ENCODE data around the gene GLRX3.

Gene GLRX3

GRCh38 chr10:130141038-130141437 lies 4.8 kb downstream of the GLRX3 start:
- TF ChIP-seq REST (IDR thresholded peaks at IDR 0.05; ENCODE audit: insufficient read depth in 1 of 2, low read depth in 2 of 2, low read length in 2 of 2) (no peak), FOXP2 (optimal IDR thresholded peaks at IDR 0.05; ENCODE audit: borderline replicate concordance, extremely low read depth, extremely low read length, insufficient read depth) (no peak), TAF1 (IDR thresholded peaks at IDR 0.05; ENCODE audit: borderline replicate concordance, insufficient read depth, low read length) (no peak), POLR2AphosphoS5 (IDR thresholded peaks at IDR 0.05; ENCODE audit: low read depth, low read length) (no peak), SIN3A (IDR thresholded peaks at IDR 0.05; ENCODE audit: borderline replicate concordance, insufficient read depth, low read length) (no peak)

DNA sequence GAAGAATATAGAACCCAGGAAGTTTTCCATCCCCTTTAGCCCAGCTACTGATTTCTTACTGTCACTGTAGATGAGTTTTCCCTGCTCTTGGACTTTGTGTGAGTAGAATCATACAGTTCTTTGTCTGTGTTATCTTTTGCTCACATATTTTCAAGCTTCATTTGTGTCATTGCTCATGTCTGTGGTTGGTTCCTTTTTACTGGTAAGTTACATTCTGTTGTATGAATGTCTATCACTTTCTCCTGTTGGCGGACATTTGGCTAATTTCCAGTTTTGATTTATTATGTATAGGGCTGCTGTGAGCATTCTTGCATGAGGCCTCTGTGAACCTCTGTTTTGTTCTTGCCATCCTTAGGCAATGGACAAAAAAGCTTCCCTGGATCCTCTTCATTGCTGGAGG lies 5.3 kb downstream of the GLRX3 start:
- TF ChIP-seq POLR2AphosphoS5 (IDR thresholded peaks at IDR 0.05; ENCODE audit: low read depth, low read length) (no peak), TAF1 (IDR thresholded peaks at IDR 0.05; ENCODE audit: borderline replicate concordance, insufficient read depth, low read length) (no peak), SIN3A (IDR thresholded peaks at IDR 0.05; ENCODE audit: borderline replicate concordance, insufficient read depth, low read length) (no peak), FOXP2 (optimal IDR thresholded peaks at IDR 0.05; ENCODE audit: borderline replicate concordance, extremely low read depth, extremely low read length, insufficient read depth) (no peak), REST (IDR thresholded peaks at IDR 0.05; ENCODE audit: insufficient read depth in 1 of 2, low read depth in 2 of 2, low read length in 2 of 2) (no peak)

GRCh38 chr10:130141878-130142277 lies 5.7 kb downstream of the GLRX3 start:
- no peak for TF ChIP-seq TAF1 (IDR thresholded peaks at IDR 0.05; ENCODE audit: borderline replicate concordance, insufficient read depth, low read length)
- TF ChIP-seq POLR2AphosphoS5 (IDR thresholded peaks at IDR 0.05; ENCODE audit: low read depth, low read length), result no peak
- TF ChIP-seq REST (IDR thresholded peaks at IDR 0.05; ENCODE audit: insufficient read depth in 1 of 2, low read depth in 2 of 2, low read length in 2 of 2), result no peak
- TF ChIP-seq SIN3A (IDR thresholded peaks at IDR 0.05; ENCODE audit: borderline replicate concordance, insufficient read depth, low read length), result no peak
- no peak for TF ChIP-seq FOXP2 (optimal IDR thresholded peaks at IDR 0.05; ENCODE audit: borderline replicate concordance, extremely low read depth, extremely low read length, insufficient read depth)

DNA sequence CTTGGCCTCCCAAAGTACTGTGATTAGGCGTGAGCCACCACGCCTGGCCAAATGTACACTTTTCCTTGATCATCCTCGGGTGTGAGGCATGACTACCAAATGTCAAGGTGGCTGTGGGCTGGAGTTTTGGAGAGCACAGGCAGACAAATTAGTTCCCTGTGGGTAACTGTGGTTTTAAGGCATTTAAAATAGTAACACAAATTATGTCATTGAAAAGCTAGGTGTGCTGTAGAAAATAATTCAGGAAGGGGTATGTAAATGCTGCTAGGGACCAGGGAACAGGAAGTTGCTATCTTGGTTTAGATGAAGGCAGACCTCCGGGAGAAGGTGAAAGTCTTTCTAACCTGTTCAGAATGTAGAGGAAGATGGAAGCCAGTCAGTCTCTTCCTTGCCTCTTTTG lies 9.9 kb downstream of the GLRX3 start:
- TF ChIP-seq SIN3A (IDR thresholded peaks at IDR 0.05; ENCODE audit: borderline replicate concordance, insufficient read depth, low read length) (no peak), TAF1 (IDR thresholded peaks at IDR 0.05; ENCODE audit: borderline replicate concordance, insufficient read depth, low read length) (no peak), REST (IDR thresholded peaks at IDR 0.05; ENCODE audit: insufficient read depth in 1 of 2, low read depth in 2 of 2, low read length in 2 of 2) (no peak), POLR2AphosphoS5 (IDR thresholded peaks at IDR 0.05; ENCODE audit: low read depth, low read length) (no peak), FOXP2 (optimal IDR thresholded peaks at IDR 0.05; ENCODE audit: borderline replicate concordance, extremely low read depth, extremely low read length, insufficient read depth) (no peak)
